ENCODE results near the gene POU1F1.
A peak's percentile ranks its signal among the peaks of the same experiment; 100 is the strongest.
"Not testable (repeated sequence)": the region's sequence is repeated elsewhere in the genome, so short reads cannot be mapped to it uniquely, and the experiment has no call there.

POU1F1 gene

GRCh38 chr3:87250009-87250408 lies 26.4 kb downstream of the POU1F1 start:
- no peak for DNase-seq (ENCODE audit: low spot score)

GRCh38 chr3:87248831-87249230 lies 27.6 kb downstream of the POU1F1 start:
- no peak for DNase-seq (ENCODE audit: low spot score)

- DNase-seq (ENCODE audit: low spot score) = not testable (repeated sequence)
Observed at GRCh38 chr3:87248231-87248630, 28.2 kb downstream of the POU1F1 start.

- no peak for DNase-seq (ENCODE audit: low spot score)
Observed at GRCh38 chr3:87247430-87247773, 29.0 kb downstream of the POU1F1 start.

- no peak for DNase-seq (ENCODE audit: low spot score)
Observed at GRCh38 chr3:87246662-87247429, 29.5 kb downstream of the POU1F1 start.

- no peak for DNase-seq (ENCODE audit: low spot score)
Observed at GRCh38 chr3:87236093-87236492, 40.3 kb downstream of the POU1F1 start.

GRCh38 chr3:87233805-87234204 lies 42.6 kb downstream of the POU1F1 start:
- DNase-seq (ENCODE audit: low spot score) = no peak

GRCh38 chr3:87229113-87229512 lies 47.3 kb downstream of the POU1F1 start:
- no peak for DNase-seq (ENCODE audit: low spot score)

GRCh38 chr3:87228316-87228715 lies 48.1 kb downstream of the POU1F1 start:
- DNase-seq (ENCODE audit: low spot score) = no peak

- DNase-seq (ENCODE audit: low spot score) = no peak
Observed at GRCh38 chr3:87227835-87228144, 48.6 kb downstream of the POU1F1 start.

- peak; percentile 72 for DNase-seq (ENCODE audit: low spot score)
Observed at GRCh38 chr3:87227104-87227834, 49.1 kb downstream of the POU1F1 start, which contains the start of gene CHMP2B. Gene CHMP2B (plus strand): TSS chr3:87227309. CDS start chr3:87227523, 214 bp downstream.

GRCh38 chr3:87225659-87226058 lies 50.7 kb downstream of the POU1F1 start:
- no peak for DNase-seq (ENCODE audit: low spot score)

- no peak for DNase-seq (ENCODE audit: low spot score)
Observed at GRCh38 chr3:87219611-87220010, 56.8 kb downstream of the POU1F1 start.

- DNase-seq (ENCODE audit: low spot score) = no peak
Observed at GRCh38 chr3:87218560-87218959, 57.8 kb downstream of the POU1F1 start.

All from HuH-7 (cell line).